H9 (cell line): Measurements from ENCODE around the gene TMEM200A. TPM values are rescaled to one million over a fixed set of nuclear protein-coding genes. Genes with fewer than 3 reads are reported as not detected.

Source experiments
- DNase-seq: peaks from one replicate; pipeline ENCODE4 v3.0.0-alpha.2; 2017
- H2AFZ ChIP-seq: one replicate; pipeline ENCODE4 v1.6.1; 2013; ENCODE audit warnings: mild to moderate bottlenecking, low read length, control low read depth, moderate library complexity
- H2AK5ac ChIP-seq: 2 replicates; pipeline ENCODE4 v1.6.1; 2013; ENCODE audit warnings: low read length, control low read depth, mixed read lengths; ENCODE audit not compliant: insufficient read length
- H2BK120ac ChIP-seq: one replicate; pipeline ENCODE4 v1.6.1; 2013; ENCODE audit warnings: low read depth, mild to moderate bottlenecking, low read length, control low read depth, inconsistent platforms; ENCODE audit not compliant: poor library complexity, severe bottlenecking
- H2BK12ac ChIP-seq: 2 replicates; pipeline ENCODE4 v1.6.1; 2013; ENCODE audit warnings: low read length, control low read depth, mixed read lengths, low read depth; ENCODE audit not compliant: insufficient read length
- H2BK15ac ChIP-seq: 2 replicates; pipeline ENCODE4 v1.6.1; 2013; ENCODE audit warnings: low read depth, low read length, control low read depth
- H2BK20ac ChIP-seq: one replicate; pipeline ENCODE4 v1.6.1; 2013; ENCODE audit warnings: low read depth, mild to moderate bottlenecking, low read length, control low read depth, inconsistent platforms; ENCODE audit not compliant: poor library complexity, severe bottlenecking
- H2BK5ac ChIP-seq: 2 replicates; pipeline ENCODE4 v1.6.1; 2013; ENCODE audit warnings: low read length, control low read depth, mixed read lengths; ENCODE audit not compliant: insufficient read length
- H3K14ac ChIP-seq: 2 replicates; pipeline ENCODE4 v1.6.1; 2013; ENCODE audit warnings: low read length, control low read depth; ENCODE audit not compliant: insufficient read depth
- H3K18ac ChIP-seq: 2 replicates; pipeline ENCODE4 v1.6.1; 2013; ENCODE audit warnings: low read depth, mild to moderate bottlenecking, mixed read lengths, low read length, control low read depth; ENCODE audit not compliant: insufficient read length
- H3K23ac ChIP-seq: 2 replicates; pipeline ENCODE4 v1.6.1; 2013; ENCODE audit warnings: low read length, control low read depth, mixed read lengths, low read depth; ENCODE audit not compliant: insufficient read length
- H3K23me2 ChIP-seq: 2 replicates; pipeline ENCODE4 v1.6.1; 2013; ENCODE audit warnings: low read depth, mild to moderate bottlenecking, mixed read lengths, low read length, control low read depth; ENCODE audit not compliant: insufficient read length, poor library complexity, severe bottlenecking
- H3K27ac ChIP-seq: 2 replicates; pipeline ENCODE4 v1.5.1; 2013; ENCODE audit warnings: low read length, control low read depth, mixed read lengths, low read depth; ENCODE audit not compliant: insufficient read length
- H3K27me3 ChIP-seq: 2 replicates; pipeline ENCODE4 v1.6.1; 2013; ENCODE audit warnings: low read length, control low read depth, inconsistent platforms; ENCODE audit not compliant: insufficient read depth
- H3K4ac ChIP-seq: 2 replicates; pipeline ENCODE4 v1.6.1; 2013; ENCODE audit warnings: low read depth, mild to moderate bottlenecking, control low read depth, inconsistent platforms, low read length, moderate library complexity
- H3K4me1 ChIP-seq: 2 replicates; pipeline ENCODE4 v1.6.1; 2013; ENCODE audit warnings: low read length, control low read depth, inconsistent platforms; ENCODE audit not compliant: insufficient read depth
- H3K4me2 ChIP-seq: 2 replicates; pipeline ENCODE4 v1.6.1; 2013; ENCODE audit warnings: low read length, control low read depth, mixed read lengths; ENCODE audit not compliant: insufficient read length, insufficient read depth
- H3K56ac ChIP-seq: 2 replicates; pipeline ENCODE4 v1.6.1; 2013; ENCODE audit warnings: low read depth, mild to moderate bottlenecking, mixed read lengths, low read length, control low read depth; ENCODE audit not compliant: insufficient read length
- H3K79me1 ChIP-seq: 2 replicates; pipeline ENCODE4 v1.6.1; 2013; ENCODE audit warnings: low read depth, mild to moderate bottlenecking, moderate library complexity, low read length, control low read depth, inconsistent platforms; ENCODE audit not compliant: insufficient read depth, poor library complexity, severe bottlenecking
- H3K79me2 ChIP-seq: 2 replicates; pipeline ENCODE4 v1.6.1; 2013; ENCODE audit warnings: low read length, control low read depth, inconsistent platforms; ENCODE audit not compliant: insufficient read depth
- H3K9ac ChIP-seq: 2 replicates; pipeline ENCODE4 v1.6.1; 2013; ENCODE audit warnings: low read length, control low read depth, mixed read lengths; ENCODE audit not compliant: insufficient read length; ENCODE audit errors: extremely low read depth
- H3K9me3 ChIP-seq: one replicate; pipeline ENCODE4 v1.6.1; 2013; ENCODE audit warnings: low read depth, low read length, inconsistent platforms; ENCODE audit not compliant: control insufficient read depth
- H3T11ph ChIP-seq: one replicate; pipeline ENCODE4 v1.6.1; 2013; ENCODE audit warnings: mild to moderate bottlenecking, low read length, control low read depth, inconsistent platforms
- H4K20me1 ChIP-seq: one replicate; pipeline ENCODE4 v1.6.1; 2013; ENCODE audit not compliant: control insufficient read depth, insufficient read length, insufficient read depth
- H4K5ac ChIP-seq: 2 replicates; pipeline ENCODE4 v1.6.1; 2013; ENCODE audit warnings: low read depth, mild to moderate bottlenecking, mixed read lengths, low read length, control low read depth; ENCODE audit not compliant: insufficient read length
- H4K8ac ChIP-seq: replicated peaks from 2 replicates; pipeline ENCODE4 v1.6.1; 2013; ENCODE audit warnings: low read length, control low read depth, mixed read lengths, low read depth; ENCODE audit not compliant: insufficient read length
- H4K91ac ChIP-seq: 2 replicates; pipeline ENCODE4 v1.6.1; 2013; ENCODE audit warnings: low read depth, mild to moderate bottlenecking, moderate library complexity, mixed read lengths, low read length, control low read depth; ENCODE audit not compliant: insufficient read length
- H3K27ac Mint-ChIP-seq, 3 experiments: 2 replicates in 2 of 3; 3 replicates in 1 of 3; pipeline ENCODE4 v1.8.0; 2020 to 2021; ENCODE audit warnings: mixed read lengths in 3 of 3, mild to moderate bottlenecking in 1 of 3, moderate library complexity in 1 of 3
- H3K27me3 Mint-ChIP-seq: 2 replicates; pipeline ENCODE4 v1.8.0; 2021; ENCODE audit warnings: low read depth, mild to moderate bottlenecking, moderate library complexity, mixed read lengths
- H3K36me3 Mint-ChIP-seq, 3 experiments: 2 replicates in 2 of 3; 3 replicates in 1 of 3; pipeline ENCODE4 v1.8.0; 2020 to 2021; ENCODE audit warnings: low read depth in 3 of 3, mixed read lengths in 3 of 3; ENCODE audit not compliant: insufficient read depth in 1 of 3
- H3K4me1 Mint-ChIP-seq, 2 experiments: 2 replicates each; pipeline ENCODE4 v1.8.0; 2020; ENCODE audit warnings: mixed read lengths in 2 of 2
- H3K4me3 Mint-ChIP-seq, 2 experiments: 2 replicates in 1 of 2; 3 replicates in 1 of 2; pipeline ENCODE4 v1.8.0; 2020 to 2021; ENCODE audit warnings: mild to moderate bottlenecking in 2 of 2, mixed read lengths in 2 of 2, moderate library complexity in 1 of 2
- H3K9me3 Mint-ChIP-seq, 2 experiments: 2 replicates in 1 of 2; 3 replicates in 1 of 2; pipeline ENCODE4 v1.8.0; 2020; ENCODE audit warnings: mild to moderate bottlenecking in 2 of 2, mixed read lengths in 2 of 2, moderate library complexity in 1 of 2
- CTCF ChIP-seq: fragments of 200-600 bp; sonication (generic); conservative IDR thresholded peaks from 3 replicates; pipeline ENCODE4 v1.8.0; 2021; ENCODE audit warnings: antibody characterized with exemption, mild to moderate bottlenecking
- WGBS: extraction: QIAGEN DNeasy Blood & Tissue Kit; methylation state at CpG from one replicate; pipeline ENCODE4 v1.1.7; 2013; ENCODE audit warnings: missing lambda C conversion rate, low lambda C conversion rate, mixed read lengths; ENCODE audit not compliant: insufficient read length; ENCODE audit errors: extremely low coverage; 5-methylcytosine and 5-hydroxymethylcytosine counted together
- total RNA-seq: library from RNA; stranded (reverse); gene quantifications from 2 replicates; pipeline ENCODE4 v1.2.1, GENCODE V29; 2021

TMEM200A gene
- total RNA-seq, 1 experiment from 2014 or later: 6.1 TPM

- no peak overlapping the region for H3K56ac ChIP-seq
- H2BK20ac ChIP-seq: no peak overlapping the region
- Mint-ChIP-seq H3K27me3 (no peaks in the 10 kb centered on the region; the same call in 1 of the 2 replicates), H3K9me3 (peaks cover 0 to 5% of the 10 kb centered on the region in 2 experiments; a peak in 1 of 5 replicates), H3K4me3 (no peak overlapping the region), H3K27ac (no peak overlapping the region), H3K4me1 (no peaks in the 10 kb centered on the region), H3K36me3 (no peaks in the 10 kb centered on the region; a peak in 2 of 7 replicates)
- no peak overlapping the region for H3K18ac ChIP-seq
- H3T11ph ChIP-seq: no peak overlapping the region
- H2BK12ac ChIP-seq: no peak overlapping the region
- H4K5ac ChIP-seq: no peak overlapping the region
- H3K9ac ChIP-seq: no peak overlapping the region
- no peak overlapping the region for H3K23ac ChIP-seq
- no peaks in the 10 kb centered on the region for H3K79me2 ChIP-seq
- TF ChIP-seq CTCF: no peak
- H2BK120ac ChIP-seq: no peak overlapping the region
- no peaks in the 10 kb centered on the region for H4K20me1 ChIP-seq
- H3K23me2 ChIP-seq: no peaks in the 10 kb centered on the region
- no peak for DNase-seq
- no peak overlapping the region for H4K8ac ChIP-seq
- H3K4ac ChIP-seq: no peak overlapping the region
- H3K4me2 ChIP-seq: no peak overlapping the region
- no peaks in the 10 kb centered on the region for H3K4me1 ChIP-seq
- H2BK15ac ChIP-seq: no peak overlapping the region
- no peaks in the 10 kb centered on the region for H3K79me1 ChIP-seq
- H2BK5ac ChIP-seq: no peak overlapping the region
- no CpG with 5 or more reads among the region's 3 CpGs for WGBS
- no peaks in the 10 kb centered on the region for H3K9me3 ChIP-seq
- H3K27me3 ChIP-seq: no peaks in the 10 kb centered on the region
- H3K14ac ChIP-seq: no peak overlapping the region
- H2AFZ ChIP-seq: no peak overlapping the region
- H2AK5ac ChIP-seq: no peak overlapping the region
- H3K27ac ChIP-seq: no peak overlapping the region
- H4K91ac ChIP-seq: no peak overlapping the region
These were observed 120.1 kb downstream of the TMEM200A start for GRCh38 chr6:130485870-130486269.
